Naive thymus-derived CD4-positive, alpha-beta T cell (primary cell): ENCODE results near the gene ONECUT2. TPM values are rescaled to one million over a fixed set of nuclear protein-coding genes. Genes with fewer than 3 reads are reported as not detected.

Source experiments
- ATAC-seq: fragments of 150-1000 bp; cut with Tn5 transposase; 2 replicates; pipeline ENCODE4 v1.10.0; 2021; ENCODE audit warnings: mild to moderate bottlenecking, moderate library complexity
- CTCF ChIA-PET: fragments of 350-600 bp; sonication (Branson Sonifier 250); formaldehyde crosslinking; loops from one replicate; lab custom pipeline; 2021; ENCODE audit warnings: antibody characterized with exemption; lab: Charles Lee
- POLR2A ChIA-PET: fragments of 350-600 bp; sonication (Branson Sonifier 250); formaldehyde crosslinking; loops from one replicate; lab custom pipeline; 2021; ENCODE audit warnings: antibody characterized with exemption, inconsistent platforms; lab: Charles Lee
- DNase-seq, 9 donors: peaks; one replicate each; pipeline versions ENCODE4 v3.0.0 to v3.0.0-alpha.2; 2020 to 2022; ENCODE audit warnings: mixed read lengths in 1 of 9
- H3K27ac ChIP-seq: one replicate; pipeline ENCODE4 v1.7.0; 2013; ENCODE audit warnings: mild to moderate bottlenecking, low read depth, low read length, moderate library complexity
- H3K27me3 ChIP-seq, 2 donors: one replicate each; pipeline ENCODE4 v1.7.0; 2013; ENCODE audit warnings: low read length in 2 of 2, mild to moderate bottlenecking in 2 of 2, moderate library complexity in 2 of 2; ENCODE audit not compliant: control insufficient read depth in 2 of 2, insufficient read depth in 2 of 2
- H3K36me3 ChIP-seq, 3 experiments: 1 replicate in 2 of 3; 2 replicates in 1 of 3; pipeline ENCODE4 v1.7.0; 2013; ENCODE audit warnings: low read length in 3 of 3, mild to moderate bottlenecking in 3 of 3, moderate library complexity in 1 of 3; ENCODE audit not compliant: insufficient read depth in 3 of 3, control insufficient read depth in 2 of 3
- H3K4me1 ChIP-seq, 2 donors: one replicate each; pipeline ENCODE4 v1.7.0; 2013; ENCODE audit warnings: low read length in 2 of 2, mild to moderate bottlenecking in 2 of 2, moderate library complexity in 1 of 2; ENCODE audit not compliant: control insufficient read depth in 2 of 2, insufficient read depth in 2 of 2
- H3K4me3 ChIP-seq: 2 replicates; pipeline ENCODE4 v1.7.0; 2013; ENCODE audit warnings: mild to moderate bottlenecking, low read length
- H3K9me3 ChIP-seq, 3 experiments: 1 replicate in 2 of 3; 2 replicates in 1 of 3; pipeline ENCODE4 v1.7.0; 2013; ENCODE audit warnings: low read length in 3 of 3; ENCODE audit not compliant: control insufficient read depth in 2 of 3
- H3K27ac Mint-ChIP-seq, 9 donors: one replicate each; pipeline ENCODE4 v1.8.0; 2020 to 2022; ENCODE audit warnings: mixed read lengths in 9 of 9, mild to moderate bottlenecking in 8 of 9, moderate library complexity in 5 of 9, inconsistent platforms in 2 of 9
- H3K27me3 Mint-ChIP-seq, 5 donors: one replicate each; pipeline ENCODE4 v1.8.0; 2021 to 2022; ENCODE audit warnings: mixed read lengths in 5 of 5, mild to moderate bottlenecking in 1 of 5
- H3K36me3 Mint-ChIP-seq, 5 donors: one replicate each; pipeline ENCODE4 v1.8.0; 2020 to 2022; ENCODE audit warnings: mixed read lengths in 5 of 5, mild to moderate bottlenecking in 3 of 5, inconsistent platforms in 1 of 5
- H3K4me1 Mint-ChIP-seq, 7 donors: one replicate each; pipeline ENCODE4 v1.8.0; 2020 to 2022; ENCODE audit warnings: mixed read lengths in 7 of 7, mild to moderate bottlenecking in 3 of 7, inconsistent platforms in 1 of 7
- H3K4me3 Mint-ChIP-seq, 10 donors: one replicate each; pipeline ENCODE4 v1.8.0; 2020 to 2022; ENCODE audit warnings: mild to moderate bottlenecking in 10 of 10, mixed read lengths in 10 of 10, moderate library complexity in 6 of 10, inconsistent platforms in 2 of 10
- H3K9me3 Mint-ChIP-seq, 11 donors: one replicate each; pipeline ENCODE4 v1.8.0; 2020 to 2022; ENCODE audit warnings: mixed read lengths in 11 of 11, mild to moderate bottlenecking in 4 of 11, inconsistent platforms in 1 of 11, moderate library complexity in 1 of 11
- intact Hi-C, 2 donors: fragments of 100-400 bp; cut with micrococcal nuclease; formaldehyde crosslinking; loops; one replicate each; pipeline ENCODE4 v1.15.1; 2023
- polyA plus RNA-seq, 2 donors: library from polyadenylated mRNA; unstranded; fragments of 300-500 nt; fragmentation: Illumina TruSeq; gene quantifications; one replicate each; pipeline ENCODE4 v1.2.3, GENCODE V29; 2021
- total RNA-seq, 6 experiments: library from RNA in 5 of 6; stranded (reverse) in 5 of 6; gene quantifications; 1 replicate in 5 of 6; 2 replicates in 1 of 6; pipeline ENCODE4 v1.2.3 and lab custom pipeline; 2021 to 2026

Gene ONECUT2
- total and polyA plus RNA-seq, 7 experiments from 2014 or later = not detected

DNA sequence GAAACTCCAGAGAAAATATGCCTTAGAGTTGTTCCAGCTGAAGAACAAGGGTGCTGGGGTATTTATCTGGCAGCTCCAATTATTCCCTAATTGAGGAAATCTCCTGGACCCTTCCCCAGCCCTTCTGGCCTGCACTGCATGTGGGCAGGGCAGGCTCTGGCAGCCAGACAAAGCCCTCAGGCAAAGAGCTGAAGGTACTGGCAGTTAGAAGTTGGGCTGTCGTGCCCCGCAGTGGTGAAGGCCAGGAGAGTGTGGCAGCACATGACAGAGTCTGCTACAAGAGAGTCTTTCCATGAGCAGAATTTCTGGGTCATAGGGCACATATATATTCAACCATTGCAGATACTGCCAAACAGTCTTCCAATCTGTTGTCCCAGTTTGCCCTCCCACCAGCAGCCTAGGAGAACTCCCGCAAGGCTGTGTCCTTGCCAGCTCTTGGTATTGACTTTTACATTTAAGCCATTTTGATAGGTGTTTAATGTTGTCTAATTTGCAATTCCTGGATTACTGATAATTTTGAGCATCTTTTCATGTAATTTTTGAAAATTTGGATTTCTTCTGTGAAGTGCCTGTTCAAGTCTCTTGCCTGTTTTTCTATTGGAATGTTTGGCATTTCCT lies 26.6 kb downstream of the ONECUT2 start:
- Histone ChIP-seq H3K36me3 (no peaks in the 10 kb centered on the region), H3K27me3 (no peaks in the 10 kb centered on the region), H3K4me3 (no peak overlapping the region), H3K4me1 (no peaks in the 10 kb centered on the region), H3K27ac (no peak overlapping the region), H3K9me3 (no peaks in the 10 kb centered on the region)
- no peak for DNase-seq
- Mint-ChIP-seq H3K36me3 (no peaks in the 10 kb centered on the region), H3K4me1 (no peaks in the 10 kb centered on the region), H3K9me3 (peaks cover 0 to 6% (median 2%) of the 10 kb centered on the region in 11 donors), H3K27me3 (peaks cover 2 to 41% (median 29%) of the 10 kb centered on the region in 5 donors), H3K4me3 (no peak overlapping the region), H3K27ac (no peak overlapping the region)
- intact Hi-C loops = no loop called here
- ChIA-PET CTCF (no interaction called here), POLR2A (no interaction called here)
- no peak for ATAC-seq

DNA sequence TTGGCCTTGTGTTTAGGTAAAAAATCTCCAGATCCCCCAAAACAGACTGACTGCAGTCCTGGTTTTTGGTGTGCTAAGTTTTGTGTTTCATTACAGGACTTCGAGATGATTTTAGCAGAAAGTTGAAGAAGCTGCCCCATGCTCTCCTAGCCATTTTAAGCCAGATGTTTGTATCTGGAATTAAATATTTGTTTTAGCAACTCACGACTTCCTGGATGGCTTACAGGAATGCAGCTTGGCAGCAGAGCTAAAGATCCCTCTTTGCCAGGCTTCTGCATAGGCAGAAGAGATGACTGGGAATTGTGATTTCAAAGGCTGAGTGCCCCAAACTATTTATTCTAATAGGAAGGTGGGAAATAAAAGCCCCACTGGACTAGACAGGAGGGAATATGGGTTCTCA lies 31.1 kb downstream of the ONECUT2 start:
- ChIA-PET CTCF (no interaction called here), POLR2A (no interaction called here)
- Histone ChIP-seq H3K27me3 (no peaks in the 10 kb centered on the region), H3K36me3 (no peaks in the 10 kb centered on the region), H3K4me3 (no peak overlapping the region), H3K9me3 (no peaks in the 10 kb centered on the region), H3K27ac (no peak overlapping the region), H3K4me1 (no peaks in the 10 kb centered on the region)
- ATAC-seq = no peak
- DNase-seq = no peak
- Mint-ChIP-seq H3K36me3 (no peaks in the 10 kb centered on the region), H3K27me3 (peaks cover 2 to 51% (median 30%) of the 10 kb centered on the region in 5 donors), H3K27ac (no peak overlapping the region), H3K4me3 (no peak overlapping the region), H3K9me3 (peaks cover 0 to 6% (median 0%) of the 10 kb centered on the region in 11 donors), H3K4me1 (no peaks in the 10 kb centered on the region)
- intact Hi-C loops = no loop called here

DNA sequence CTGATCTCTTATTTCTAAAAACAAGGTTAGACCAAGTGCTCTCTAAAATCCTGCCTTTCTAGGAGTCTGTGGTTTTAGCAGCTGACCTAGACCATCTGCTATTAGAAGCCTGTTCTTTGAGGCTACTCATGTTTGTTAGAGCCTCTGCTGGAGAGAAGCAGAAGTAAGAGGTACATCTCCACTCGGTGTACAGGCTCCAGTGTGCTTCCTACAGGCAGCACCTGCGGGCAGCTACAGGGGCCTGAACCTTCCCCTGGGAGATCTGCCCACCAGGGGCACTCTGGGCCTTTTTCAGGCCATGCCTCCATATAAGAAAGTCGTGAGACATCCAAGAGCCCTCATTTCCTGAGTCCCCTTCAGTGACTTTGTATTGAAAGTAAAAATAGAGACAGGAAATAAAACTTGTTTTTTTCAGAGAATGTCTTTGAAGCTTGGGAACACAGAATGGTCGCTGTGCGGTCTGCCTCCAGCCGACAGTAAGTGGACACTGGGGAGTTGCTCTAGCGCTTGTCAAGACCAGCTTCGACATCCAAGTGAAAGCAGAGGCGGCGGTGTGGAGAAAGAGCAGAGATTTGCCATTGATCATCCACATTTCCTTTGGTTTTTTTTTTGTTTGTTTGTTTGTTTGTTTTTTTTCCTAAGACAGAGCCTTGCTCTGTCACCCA lies 31.7 kb downstream of the ONECUT2 start:
- no peaks in the 10 kb centered on the region for H3K4me1 ChIP-seq
- H3K9me3 ChIP-seq = no peaks in the 10 kb centered on the region
- Mint-ChIP-seq H3K9me3 (peaks cover 0 to 6% (median 0%) of the 10 kb centered on the region in 11 donors), H3K4me3 (no peak overlapping the region), H3K36me3 (no peaks in the 10 kb centered on the region), H3K27me3 (peaks cover 2 to 51% (median 32%) of the 10 kb centered on the region in 5 donors), H3K27ac (no peak overlapping the region), H3K4me1 (no peaks in the 10 kb centered on the region)
- H3K36me3 ChIP-seq = no peaks in the 10 kb centered on the region
- no peaks in the 10 kb centered on the region for H3K27me3 ChIP-seq
- POLR2A ChIA-PET = no interaction called here
- intact Hi-C loops = no loop called here
- CTCF ChIA-PET = no interaction called here
- no peak overlapping the region for H3K4me3 ChIP-seq
- DNase-seq (no peak), ATAC-seq (no peak)
- no peak overlapping the region for H3K27ac ChIP-seq

DNA sequence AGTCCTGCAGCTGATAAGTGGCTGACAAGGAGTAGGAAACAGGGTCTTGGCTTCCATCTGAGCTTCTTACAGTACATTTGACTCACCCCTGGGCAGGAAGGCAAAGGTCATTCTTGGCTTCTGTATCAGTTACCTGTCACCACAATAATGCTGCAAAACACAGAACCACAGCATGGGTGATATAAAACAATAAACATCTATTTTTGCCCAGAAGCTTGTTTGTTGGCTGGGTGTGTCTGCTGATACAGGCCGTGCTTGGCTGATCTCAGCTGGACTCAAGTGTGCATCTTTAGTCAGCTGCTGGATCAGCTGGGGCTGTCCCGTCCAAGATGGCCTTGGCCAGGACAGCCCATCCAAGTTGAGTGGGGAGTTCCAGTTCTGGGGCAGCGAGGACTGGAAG lies 34.7 kb downstream of the ONECUT2 start:
- no peaks in the 10 kb centered on the region for H3K4me1 Mint-ChIP-seq
- H3K27ac Mint-ChIP-seq = no peak overlapping the region
- Histone ChIP-seq H3K27me3 (no peaks in the 10 kb centered on the region), H3K36me3 (no peaks in the 10 kb centered on the region), H3K9me3 (no peaks in the 10 kb centered on the region), H3K4me3 (no peak overlapping the region), H3K4me1 (no peaks in the 10 kb centered on the region), H3K27ac (no peak overlapping the region)
- ChIA-PET POLR2A (no interaction called here), CTCF (no interaction called here)
- ATAC-seq = no peak
- H3K36me3 Mint-ChIP-seq = no peaks in the 10 kb centered on the region
- peaks cover 0 to 46% (median 26%) of the 10 kb centered on the region in 5 donors for H3K27me3 Mint-ChIP-seq
- intact Hi-C loops = no loop called here
- peaks cover 0 to 6% (median 0%) of the 10 kb centered on the region in 11 donors for H3K9me3 Mint-ChIP-seq
- H3K4me3 Mint-ChIP-seq = no peak overlapping the region
- DNase-seq = no peak

DNA sequence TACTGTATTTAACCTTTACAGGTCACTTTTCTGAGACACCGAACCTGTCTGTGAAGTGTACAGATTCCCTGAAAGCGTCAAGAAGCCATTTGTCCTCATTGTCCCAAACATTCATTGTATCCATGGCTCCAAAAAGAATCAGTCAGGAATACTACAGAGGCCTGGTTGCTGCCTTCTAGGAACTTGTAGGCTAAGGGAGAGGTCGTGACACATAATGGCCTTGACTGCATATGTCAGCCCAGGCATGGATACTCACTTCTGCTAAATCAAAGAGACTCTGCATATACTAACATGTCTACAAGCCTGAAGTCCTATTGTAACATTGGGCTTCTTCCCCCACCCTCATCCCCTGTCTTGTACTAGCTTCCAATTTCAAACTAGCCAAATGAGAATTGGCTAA lies 40.2 kb downstream of the ONECUT2 start:
- Mint-ChIP-seq H3K4me1 (no peaks in the 10 kb centered on the region), H3K9me3 (no peaks in the 10 kb centered on the region), H3K36me3 (no peaks in the 10 kb centered on the region), H3K27ac (no peak overlapping the region), H3K4me3 (no peak overlapping the region), H3K27me3 (peaks cover 5 to 42% (median 16%) of the 10 kb centered on the region in 5 donors)
- ATAC-seq (no peak), DNase-seq (no peak)
- Histone ChIP-seq H3K4me3 (no peak overlapping the region), H3K27me3 (no peaks in the 10 kb centered on the region), H3K36me3 (no peaks in the 10 kb centered on the region), H3K4me1 (no peaks in the 10 kb centered on the region), H3K9me3 (no peaks in the 10 kb centered on the region), H3K27ac (no peak overlapping the region)
- intact Hi-C loops = no loop called here
- POLR2A ChIA-PET = no interaction called here
- CTCF ChIA-PET = no interaction called here

DNA sequence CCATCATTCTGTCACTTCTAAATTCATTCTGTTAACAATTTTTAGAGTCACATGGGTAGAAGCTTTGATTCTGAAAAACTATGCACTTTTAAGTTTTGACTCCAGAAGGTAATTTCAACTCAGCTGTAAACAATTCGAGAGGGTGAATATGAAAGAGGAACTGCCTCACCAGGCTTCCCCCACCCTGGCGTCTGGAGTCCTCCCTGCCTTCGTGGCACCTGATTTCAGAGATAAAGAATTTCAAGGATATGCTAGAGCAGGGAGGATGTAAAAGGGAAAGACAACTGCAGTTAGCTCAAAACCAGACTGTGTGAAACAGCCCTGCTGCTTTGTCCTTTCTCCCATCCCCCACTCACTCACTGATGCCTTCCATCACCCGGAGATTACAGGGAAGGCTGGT lies 40.7 kb downstream of the ONECUT2 start:
- Mint-ChIP-seq H3K27ac (no peak overlapping the region), H3K36me3 (no peaks in the 10 kb centered on the region), H3K9me3 (no peaks in the 10 kb centered on the region), H3K4me1 (no peaks in the 10 kb centered on the region), H3K4me3 (no peak overlapping the region), H3K27me3 (peaks cover 5 to 38% (median 16%) of the 10 kb centered on the region in 5 donors)
- H3K4me1 ChIP-seq = no peaks in the 10 kb centered on the region
- POLR2A ChIA-PET = no interaction called here
- no peak overlapping the region for H3K27ac ChIP-seq
- CTCF ChIA-PET = no interaction called here
- H3K27me3 ChIP-seq = no peaks in the 10 kb centered on the region
- no peaks in the 10 kb centered on the region for H3K36me3 ChIP-seq
- DNase-seq = no peak
- H3K9me3 ChIP-seq = no peaks in the 10 kb centered on the region
- no peak overlapping the region for H3K4me3 ChIP-seq
- intact Hi-C loops = no loop called here
- ATAC-seq = no peak

DNA sequence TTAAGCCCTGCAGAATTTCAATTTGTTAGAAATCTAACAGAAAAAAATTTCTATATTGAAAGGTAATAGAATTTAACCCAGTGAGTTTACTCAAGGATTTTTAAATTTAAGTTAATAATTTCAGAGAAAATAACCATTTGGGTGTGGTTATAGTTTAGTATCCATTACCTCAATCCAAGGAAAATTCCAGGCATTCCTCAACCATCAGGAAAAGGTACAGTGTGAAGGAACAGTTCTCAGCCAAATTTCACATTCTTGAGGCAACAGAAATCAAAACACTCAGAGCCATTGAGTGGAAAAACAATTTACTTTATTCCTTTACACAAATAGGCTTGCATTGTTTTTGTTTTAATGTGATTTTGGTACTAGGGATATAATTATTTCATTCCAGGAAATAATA lies 45.6 kb downstream of the ONECUT2 start:
- Mint-ChIP-seq H3K9me3 (no peaks in the 10 kb centered on the region), H3K27ac (no peak overlapping the region), H3K4me1 (no peaks in the 10 kb centered on the region), H3K27me3 (peaks cover 4 to 34% (median 29%) of the 10 kb centered on the region in 5 donors), H3K36me3 (no peaks in the 10 kb centered on the region), H3K4me3 (no peak overlapping the region)
- Histone ChIP-seq H3K36me3 (no peaks in the 10 kb centered on the region), H3K4me1 (no peaks in the 10 kb centered on the region), H3K27me3 (no peaks in the 10 kb centered on the region), H3K9me3 (no peaks in the 10 kb centered on the region), H3K4me3 (no peak overlapping the region), H3K27ac (no peak overlapping the region)
- DNase-seq = no peak
- ChIA-PET POLR2A (no interaction called here), CTCF (no interaction called here)
- intact Hi-C loops = no loop called here
- no peak for ATAC-seq
